GM21381 (cell line): ENCODE data around the gene IGF2BP1.
"Not testable (repeated sequence)": the region's sequence is repeated elsewhere in the genome, so short reads cannot be mapped to it uniquely, and the experiment has no call there.

ENCODE experiments used
- ATAC-seq: cut with Tn5 transposase; IDR thresholded peaks from one replicate; pipeline ENCODE4 v1.9.1; 2021; ENCODE audit warnings: mild to moderate bottlenecking, moderate library complexity; ENCODE audit not compliant: unreplicated experiment

Gene IGF2BP1

DNA sequence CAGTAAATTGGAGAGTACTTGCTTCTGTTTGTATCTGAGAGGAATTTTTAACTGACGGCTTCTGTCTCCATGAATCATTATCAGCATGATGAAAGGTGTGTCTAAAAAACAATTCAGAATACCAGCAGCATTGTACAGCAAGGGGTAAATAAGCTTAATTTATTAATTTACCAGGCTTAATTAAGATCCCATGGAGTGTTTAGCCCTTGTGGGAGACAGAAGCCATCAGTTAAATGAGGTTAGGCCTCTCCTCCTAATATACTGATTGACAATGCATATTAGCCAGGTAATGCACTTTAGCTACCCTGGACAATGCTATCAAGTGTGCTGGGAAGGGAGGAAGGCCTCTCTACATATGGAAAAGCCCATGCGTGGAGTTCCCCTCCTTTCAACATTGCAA is 53.4 kb downstream of the IGF2BP1 start:
- ATAC-seq = no peak

DNA sequence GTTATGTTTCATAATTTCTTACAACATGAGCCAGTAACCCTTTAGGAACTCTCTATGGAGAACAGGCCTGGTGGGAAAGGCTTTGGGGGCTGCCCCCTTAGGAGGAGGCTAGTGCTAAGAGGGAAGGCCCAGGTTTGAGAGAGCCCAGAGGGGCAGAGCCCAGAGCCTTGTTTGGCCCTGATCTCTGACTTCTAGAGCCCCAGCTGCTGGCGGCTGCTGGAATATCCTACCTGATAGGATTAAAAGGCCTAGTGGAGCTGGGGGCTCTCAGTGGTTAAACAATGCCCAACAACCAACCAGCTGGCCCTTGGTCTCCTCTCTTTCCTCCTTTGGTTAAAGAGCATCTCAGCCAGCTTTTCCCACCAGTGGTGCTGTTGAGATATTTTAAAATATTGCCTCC is 54.1 kb downstream of the IGF2BP1 start:
- no peak for ATAC-seq

- no peak for ATAC-seq
Measured at GRCh38 chr17:49053171-49053829, 56.1 kb downstream of the IGF2BP1 start.

- ATAC-seq = no peak
Measured at GRCh38 chr17:49054342-49055092, 57.3 kb downstream of the IGF2BP1 start.

GRCh38 chr17:49055181-49055927 is 58.2 kb downstream of the IGF2BP1 start:
- no peak for ATAC-seq

- ATAC-seq = no peak
Measured at GRCh38 chr17:49061524-49061943, 64.3 kb downstream of the IGF2BP1 start.

- no peak for ATAC-seq
Measured at GRCh38 chr17:49063652-49064051, 66.5 kb downstream of the IGF2BP1 start.

- ATAC-seq = no peak
Measured at GRCh38 chr17:49067163-49067562, 70.0 kb downstream of the IGF2BP1 start.

GRCh38 chr17:49069585-49070273 is 72.5 kb downstream of the IGF2BP1 start:
- no peak for ATAC-seq

GRCh38 chr17:49071106-49071505 is 73.9 kb downstream of the IGF2BP1 start:
- no peak for ATAC-seq

DNA sequence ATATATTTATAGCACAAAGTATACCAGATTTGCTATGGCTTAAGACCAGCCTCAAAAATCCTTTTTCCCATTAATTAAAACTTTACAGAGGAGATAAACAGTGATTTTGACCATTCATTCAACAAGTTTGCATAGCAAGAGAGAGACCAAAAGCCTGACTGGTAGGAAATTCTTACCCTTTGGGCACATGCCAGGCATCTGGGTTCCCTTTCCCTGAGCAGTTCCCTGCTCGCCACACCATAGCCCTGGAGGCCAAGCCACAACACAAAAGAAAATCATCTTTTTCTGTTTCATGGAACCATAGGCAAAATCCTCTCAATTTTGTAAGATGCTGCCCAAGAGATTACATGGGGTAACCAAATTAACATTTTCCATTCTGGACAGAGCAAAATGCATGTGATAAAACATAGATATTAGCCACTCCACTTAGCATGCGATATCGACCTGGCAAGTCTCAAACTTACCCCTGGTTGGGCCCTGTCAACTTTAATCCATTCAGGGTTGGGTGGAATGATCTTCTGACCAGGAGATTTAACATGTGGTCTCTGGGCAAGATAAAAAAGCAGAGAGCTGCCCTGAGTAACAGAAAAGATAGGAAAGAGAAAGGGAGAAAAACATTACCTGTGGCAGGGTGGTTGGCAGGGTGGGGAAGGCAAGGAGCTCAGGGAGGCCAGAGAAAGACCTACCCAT is 77.8 kb downstream of the IGF2BP1 start:
- ATAC-seq = no peak

DNA sequence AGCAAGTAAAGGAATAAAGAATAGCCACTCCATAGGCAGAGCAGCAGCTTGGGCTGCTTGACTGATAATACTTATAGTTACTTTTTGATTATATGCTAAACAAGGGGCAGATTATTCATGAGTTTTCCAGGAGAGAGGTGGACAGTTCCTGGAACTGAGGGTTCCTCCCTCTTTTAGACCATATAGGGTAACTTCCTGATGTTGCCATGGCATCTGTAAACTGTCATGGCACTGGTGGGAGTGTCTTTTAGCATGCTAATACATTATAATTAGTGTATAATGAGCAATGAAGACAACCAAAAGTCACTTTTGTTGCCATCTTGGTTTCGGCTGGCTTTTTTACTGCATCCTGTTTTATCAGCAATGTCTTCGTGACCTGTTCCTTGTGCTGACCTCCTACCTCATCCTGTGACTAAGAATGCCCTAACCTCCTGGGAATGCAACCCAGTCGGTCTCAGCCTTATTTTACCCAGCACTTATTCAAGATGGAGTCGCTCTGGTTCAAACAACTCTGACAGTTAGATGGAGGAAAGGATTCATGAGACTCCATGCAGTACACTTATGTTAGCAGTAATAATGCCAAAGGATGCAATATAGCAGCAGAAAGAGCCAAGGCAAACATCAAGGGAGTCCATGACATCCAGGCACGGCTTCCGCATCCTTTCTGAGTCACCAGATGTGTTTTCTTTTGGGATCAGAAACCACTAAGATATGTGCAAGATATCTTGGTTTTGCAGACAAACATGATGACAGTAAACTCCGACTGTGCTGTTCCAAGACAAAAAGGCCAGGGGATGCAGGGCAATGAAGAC is 79.6 kb downstream of the IGF2BP1 start:
- ATAC-seq = no peak

- ATAC-seq = no peak
Measured at GRCh38 chr17:49078248-49078647, 81.1 kb downstream of the IGF2BP1 start.

DNA sequence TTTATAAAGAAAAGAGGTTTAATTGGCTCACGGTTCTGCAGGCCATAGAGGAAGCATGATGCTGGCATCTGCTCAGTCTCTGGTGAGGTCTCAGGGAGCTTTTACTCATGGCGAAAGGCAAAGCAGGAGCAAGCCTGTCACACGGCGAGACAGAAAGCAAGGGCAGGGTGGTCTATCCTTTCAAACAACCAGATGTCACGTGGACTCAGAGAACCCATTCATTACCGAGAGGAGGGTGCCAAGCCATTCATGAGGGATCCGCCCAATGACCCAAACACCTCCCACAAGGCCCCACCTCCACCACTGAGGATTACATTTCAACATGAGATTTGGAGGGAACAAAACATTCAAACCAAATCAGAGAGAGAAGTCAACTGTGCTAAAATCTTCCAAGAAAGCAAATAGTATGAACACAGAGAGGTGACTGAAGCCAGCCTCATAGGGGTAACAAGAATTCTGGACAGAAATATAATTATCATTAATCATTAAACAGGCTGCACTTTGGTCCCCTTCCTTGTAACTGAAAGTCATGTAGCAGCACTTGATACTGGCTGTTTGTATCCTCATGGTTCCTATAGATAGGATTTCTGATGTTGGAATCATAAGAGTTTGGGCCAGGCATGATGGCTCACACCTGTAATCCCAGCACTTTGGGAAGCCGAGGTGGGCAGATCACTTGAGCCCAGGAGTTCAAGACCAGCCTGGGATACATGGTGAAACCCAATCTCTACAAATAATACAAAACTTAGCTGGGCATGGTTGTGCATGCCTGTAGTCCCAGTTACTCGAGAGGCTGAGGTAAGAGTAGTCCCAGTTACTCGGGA is 82.9 kb downstream of the IGF2BP1 start:
- ATAC-seq = no peak

GRCh38 chr17:49082231-49082630 is 85.0 kb downstream of the IGF2BP1 start:
- no peak for ATAC-seq

DNA sequence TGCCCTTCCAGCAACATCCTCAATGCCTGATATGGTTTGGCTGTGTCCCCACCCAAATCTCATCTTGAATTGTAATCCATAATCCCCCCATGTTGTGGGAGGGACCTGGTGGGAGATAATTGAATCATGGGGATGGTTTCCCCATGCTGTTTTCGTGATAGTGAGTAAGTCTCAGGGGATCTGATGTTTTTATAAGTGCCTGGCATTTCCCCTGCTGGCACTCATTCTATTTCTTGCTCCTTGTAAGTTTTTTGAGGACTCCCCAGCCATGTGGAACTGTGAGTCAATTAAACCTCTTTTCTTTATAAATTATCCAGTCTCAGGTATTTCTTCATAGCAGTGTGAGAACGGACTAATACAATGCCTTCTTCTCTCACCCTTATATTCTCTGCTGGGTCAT is 87.9 kb downstream of the IGF2BP1 start:
- not testable (repeated sequence) for ATAC-seq

GRCh38 chr17:49085565-49086315 is 88.6 kb downstream of the IGF2BP1 start:
- ATAC-seq = no peak

- ATAC-seq = no peak
Measured at GRCh38 chr17:49086316-49086605, 89.1 kb downstream of the IGF2BP1 start.
